A673 (cell line): ENCODE results near the gene KDM3A. TPM values are rescaled to one million over a fixed set of nuclear protein-coding genes. Genes with fewer than 3 reads are reported as not detected.

ENCODE experiments used
- BruUV-seq: library from RNA; stranded (reverse); fragments of 400-500 nt; replicated peaks from 2 replicates; lab custom pipeline; 2021; lab: Mats Ljungman, UMichigan
- CTCF ChIA-PET: fragments of 300-600 bp; sonication (Branson Sonifier 250); formaldehyde crosslinking; loops from one replicate; lab custom pipeline; 2022; ENCODE audit warnings: antibody characterized with exemption; lab: Charles Lee
- POLR2A ChIA-PET: fragments of 300-600 bp; sonication (Branson Sonifier 250); formaldehyde crosslinking; loops from one replicate; lab custom pipeline; 2022; ENCODE audit warnings: antibody characterized with exemption; ENCODE audit not compliant: low non-redundant PET; lab: Charles Lee
- DNase-seq: peaks from one replicate; pipeline ENCODE4 v3.0.0-alpha.2; 2015; ENCODE audit warnings: low spot score
- H3K27ac ChIP-seq: fragments of 200-600 bp; sonication (generic); 2 replicates; pipeline ENCODE4 v1.5.1; 2016; ENCODE audit warnings: mixed run types, low read depth, mild to moderate bottlenecking, mixed read lengths, antibody characterized with exemption, low read length; ENCODE audit not compliant: poor library complexity, severe bottlenecking
- H3K27me3 ChIP-seq: fragments of 200-600 bp; sonication (generic); replicated peaks from 2 replicates; pipeline ENCODE4 v1.6.1; 2017; ENCODE audit warnings: mixed run types, low read depth, mild to moderate bottlenecking, mixed read lengths, antibody characterized with exemption, low read length; ENCODE audit not compliant: insufficient read depth, poor library complexity
- H3K36me3 ChIP-seq: fragments of 200-600 bp; sonication (generic); 2 replicates; pipeline ENCODE4 v1.6.1; 2016; ENCODE audit warnings: mixed run types, mild to moderate bottlenecking, mixed read lengths, antibody characterized with exemption, low read length; ENCODE audit not compliant: insufficient read depth, poor library complexity, severe bottlenecking
- H3K4me1 ChIP-seq: fragments of 200-600 bp; sonication (generic); 2 replicates; pipeline ENCODE4 v1.6.1; 2017; ENCODE audit warnings: mixed run types, mild to moderate bottlenecking, mixed read lengths, antibody characterized with exemption, low read length; ENCODE audit not compliant: insufficient read depth, poor library complexity, severe bottlenecking
- H3K4me3 ChIP-seq: fragments of 200-600 bp; sonication (generic); 2 replicates; pipeline ENCODE4 v1.5.1; 2016; ENCODE audit warnings: low read depth, mixed run types, mild to moderate bottlenecking, mixed read lengths, low read length; ENCODE audit not compliant: poor library complexity, severe bottlenecking
- H3K9me3 ChIP-seq: fragments of 200-600 bp; sonication (generic); 2 replicates; pipeline ENCODE4 v1.6.1; 2016; ENCODE audit warnings: mixed run types, low read depth, mild to moderate bottlenecking, mixed read lengths, antibody characterized with exemption, low read length; ENCODE audit not compliant: poor library complexity, severe bottlenecking
- CTCF ChIP-seq: fragments of 300-800, 200-600 bp; sonication (generic); conservative IDR thresholded peaks from 2 replicates; pipeline ENCODE4 v1.5.1; 2017; ENCODE audit warnings: low read depth, mild to moderate bottlenecking, antibody characterized with exemption, low read length, moderate library complexity, mixed read lengths
- EZH2 ChIP-seq: fragments of 200-600 bp; sonication (generic); IDR thresholded peaks from 2 replicates; pipeline ENCODE4 v1.6.1; 2017; ENCODE audit warnings: borderline replicate concordance, low read depth, mild to moderate bottlenecking, mixed read lengths, antibody characterized with exemption, low read length; ENCODE audit not compliant: poor library complexity, severe bottlenecking
- intact Hi-C: fragments of 100-400 bp; cut with micrococcal nuclease; formaldehyde crosslinking; loops from one replicate; pipeline ENCODE4 v1.10.0; 2022; ENCODE audit not compliant: unreplicated experiment
- total RNA-seq: library from RNA; stranded (reverse); gene quantifications from 2 replicates; pipeline ENCODE4 v1.2.3, GENCODE V29; 2021

KDM3A gene
- total RNA-seq, 1 experiment from 2014 or later, result 40.7 TPM

- Histone ChIP-seq H3K4me3 (no peak overlapping the region), H3K36me3 (no peaks in the 10 kb centered on the region), H3K4me1 (no peaks in the 10 kb centered on the region), H3K9me3 (peaks cover 10% of the 10 kb centered on the region), H3K27ac (no peak overlapping the region), H3K27me3 (no peaks in the 10 kb centered on the region)
- BruUV-seq, result no TSS peak
- TF ChIP-seq EZH2, result no peak
- TF ChIP-seq CTCF, result no peak
- POLR2A ChIA-PET, result interaction anchor here (0.6 kb wide), 1 partner anchor 16 kb away, joined by 3 read pairs; no protein-coding TSS in a partner anchor
- no peak for DNase-seq
- intact Hi-C loops, result no loop called here
- CTCF ChIA-PET, result no interaction called here
These were observed 92.4 kb downstream of the KDM3A start for GRCh38 chr2:86533589-86533988.

- Histone ChIP-seq H3K27ac (no peak overlapping the region), H3K4me3 (no peak overlapping the region), H3K27me3 (no peaks in the 10 kb centered on the region), H3K36me3 (no peaks in the 10 kb centered on the region), H3K9me3 (no peaks in the 10 kb centered on the region), H3K4me1 (peaks cover 9% of the 10 kb centered on the region)
- ChIA-PET POLR2A (no interaction called here), CTCF (no interaction called here)
- no TSS peak for BruUV-seq
- no peak for TF ChIP-seq CTCF
- no peak for TF ChIP-seq EZH2
- no peak for DNase-seq
- intact Hi-C loops, result no loop called here
These were observed 100.2 kb downstream of the KDM3A start for GRCh38 chr2:86541334-86541733.

Other genes starting within 250 kb of the KDM3A start
- 172 and 174 TPM in 2 replicates for gene IMMT, start 245.9 kb upstream of the KDM3A start, total RNA-seq
- gene MRPL35, start 241.9 kb upstream of the KDM3A start, total RNA-seq, result 81.9 and 97.7 TPM in 2 replicates
- 3.6 and 4.8 TPM in 2 replicates for gene REEP1, start 103.7 kb upstream of the KDM3A start, total RNA-seq
- 87.5 and 89.0 TPM in 2 replicates for gene CHMP3, start 122.1 kb downstream of the KDM3A start, total RNA-seq
- gene RNF103, start 182.5 kb downstream of the KDM3A start, total RNA-seq, result 10.1 and 13.4 TPM in 2 replicates